Fibroblast of upper back skin (primary cell): ENCODE measurements around the gene RHEB.
"Not testable (repeated sequence)": the region's sequence is repeated elsewhere in the genome, so short reads cannot be mapped to it uniquely, and the experiment has no call there.

Experiments used
- DNase-seq: peaks from one replicate; pipeline ENCODE4 v3.0.0-alpha.2; 2013

RHEB gene, protein sequence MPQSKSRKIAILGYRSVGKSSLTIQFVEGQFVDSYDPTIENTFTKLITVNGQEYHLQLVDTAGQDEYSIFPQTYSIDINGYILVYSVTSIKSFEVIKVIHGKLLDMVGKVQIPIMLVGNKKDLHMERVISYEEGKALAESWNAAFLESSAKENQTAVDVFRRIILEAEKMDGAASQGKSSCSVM

DNA sequence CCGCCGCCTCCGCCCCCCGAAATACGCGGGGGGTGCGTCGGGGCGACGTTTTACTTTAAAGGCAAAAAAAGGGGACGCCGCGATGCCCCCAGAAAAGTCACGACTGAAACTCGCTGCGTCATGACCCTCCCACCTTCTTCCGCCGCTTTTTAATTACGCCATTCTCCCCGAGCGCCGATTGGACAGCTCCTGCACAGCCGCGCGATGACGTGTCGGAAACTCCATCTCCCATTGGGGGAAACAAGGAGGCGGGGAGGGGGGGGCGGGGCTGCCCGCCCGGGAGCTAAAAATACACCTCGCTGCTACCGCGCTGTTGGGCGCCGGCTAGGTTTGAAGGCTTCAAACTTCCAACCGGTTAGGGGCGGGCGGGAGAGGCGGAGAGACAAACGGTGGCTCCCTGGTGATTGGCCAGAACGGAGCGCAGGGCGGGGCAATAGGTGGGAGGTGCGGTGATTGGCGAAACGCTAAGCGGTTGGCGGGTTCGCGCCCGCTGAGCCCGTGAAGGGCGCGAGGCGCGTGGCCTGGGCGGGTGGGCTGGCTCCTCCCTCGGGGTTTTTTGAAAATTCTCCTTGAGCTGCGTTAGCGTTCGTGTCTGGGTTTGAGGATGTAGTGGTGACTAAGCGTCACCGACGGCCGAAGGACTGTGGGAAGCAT is at the start of gene RHEB:
RHEB (minus strand) TSS at position 131 of the 654 bp plus-strand sequence. CDS start 384 bp downstream, outside the sequence.
- peak; percentile 100 for DNase-seq

- DNase-seq, result peak; percentile 64
Observed at GRCh38 chr7:151566897-151567320, 47.2 kb upstream of the RHEB start.

DNA sequence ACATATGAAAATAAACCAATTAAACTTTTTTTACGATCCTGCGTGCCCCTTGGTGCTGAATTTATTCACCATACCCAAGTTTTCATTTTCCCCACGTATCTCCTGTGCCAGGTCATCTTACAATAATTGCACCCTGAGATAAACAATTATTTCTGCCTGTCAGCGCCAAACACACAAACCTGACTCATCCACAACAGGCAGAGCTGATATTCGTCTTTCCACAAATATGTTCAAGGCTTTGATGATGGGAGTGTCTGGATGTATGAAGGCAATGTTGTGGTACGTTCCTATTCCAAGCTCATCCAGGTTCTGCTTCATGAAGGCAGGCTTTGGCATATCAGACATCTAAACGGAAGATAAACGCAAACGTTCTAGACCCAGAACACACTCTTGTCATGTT is 45.8 kb upstream of the RHEB start:
- DNase-seq, result peak; percentile 48

DNA sequence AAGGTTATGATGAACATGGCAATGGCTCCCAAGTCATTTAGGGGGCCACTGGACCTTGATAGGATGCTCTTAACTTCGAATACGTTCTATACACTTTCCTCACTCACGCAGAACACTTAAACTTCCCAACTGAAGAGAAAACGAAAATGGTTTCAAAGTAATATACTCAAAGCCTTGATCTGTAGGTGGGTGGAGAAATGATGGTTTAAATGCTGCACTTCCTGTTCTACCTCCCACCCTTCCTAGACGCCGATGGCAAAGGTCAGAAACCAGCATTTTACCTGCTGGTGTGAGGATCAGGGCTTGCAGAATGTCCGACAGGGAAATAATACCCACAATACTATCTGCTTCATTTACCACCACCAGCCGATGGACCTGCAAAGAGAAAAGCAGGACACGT is 40.5 kb upstream of the RHEB start:
- no peak for DNase-seq

DNA sequence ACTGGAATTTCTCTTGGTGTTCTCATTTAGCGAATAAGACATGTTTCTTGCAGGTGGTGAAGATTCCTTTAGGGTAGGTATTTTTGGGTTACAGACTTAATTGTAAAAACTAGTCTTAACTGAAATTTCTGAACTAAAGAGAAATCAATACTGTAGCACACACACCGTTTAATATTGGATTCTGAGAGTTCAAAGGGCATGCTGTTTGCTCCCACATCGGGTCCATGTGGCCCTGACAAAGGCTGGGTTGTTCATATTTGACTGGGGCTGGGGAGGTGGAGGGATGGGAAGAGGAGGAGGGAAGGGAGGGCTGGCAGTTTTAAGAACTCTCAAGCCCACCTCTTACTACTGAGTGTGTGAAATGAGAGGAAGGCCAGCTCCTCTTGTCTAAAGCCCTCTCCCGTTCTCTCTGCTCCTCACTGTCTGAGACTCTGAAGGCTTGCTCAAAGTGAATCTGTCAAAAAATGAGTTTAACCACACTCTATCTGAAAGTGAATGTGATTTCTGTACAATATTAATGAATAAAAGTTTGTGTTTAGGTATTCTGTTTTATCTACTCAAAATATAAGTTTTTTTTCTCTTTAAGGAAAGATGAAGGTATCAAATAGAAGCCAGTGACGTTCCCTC is 40.0 kb upstream of the RHEB start:
- no peak for DNase-seq

DNA sequence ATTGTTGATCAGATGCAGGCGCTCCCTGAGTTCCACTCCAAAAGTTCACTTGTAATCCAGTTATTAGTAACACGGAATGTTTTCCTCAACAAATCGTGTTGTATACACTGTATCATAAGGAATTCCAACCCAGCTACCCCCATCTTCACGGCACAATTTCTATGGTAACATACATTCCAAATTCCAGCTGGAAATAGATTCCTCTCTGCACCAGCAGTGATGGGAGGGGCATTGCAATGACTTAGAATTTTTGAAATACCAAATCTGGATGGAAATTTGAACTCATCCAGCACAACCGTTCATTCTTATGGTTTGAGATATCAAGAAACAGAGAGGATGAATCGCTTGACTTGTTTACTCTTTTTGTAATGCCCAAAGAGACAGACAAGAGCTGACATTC is 38.9 kb upstream of the RHEB start:
- peak; percentile 90 for DNase-seq

DNA sequence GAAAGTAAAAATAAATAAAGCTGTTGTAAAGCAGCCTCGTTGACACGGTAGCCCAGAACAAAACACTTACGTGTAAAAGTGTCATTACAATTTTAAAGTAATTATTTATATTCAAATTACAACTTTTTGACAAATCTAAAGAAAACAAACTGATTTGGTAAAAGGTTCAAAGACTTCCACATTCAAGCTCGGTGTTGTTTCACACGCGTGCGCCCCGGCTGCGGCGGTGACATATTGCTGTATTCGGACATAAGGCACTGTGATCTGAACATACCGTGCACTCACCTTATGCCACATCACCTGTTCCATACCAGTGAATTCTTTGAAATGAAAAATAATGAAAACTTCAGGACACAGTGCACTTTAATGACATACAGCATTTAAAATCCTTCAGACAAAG is 36.9 kb upstream of the RHEB start:
- no peak for DNase-seq

DNA sequence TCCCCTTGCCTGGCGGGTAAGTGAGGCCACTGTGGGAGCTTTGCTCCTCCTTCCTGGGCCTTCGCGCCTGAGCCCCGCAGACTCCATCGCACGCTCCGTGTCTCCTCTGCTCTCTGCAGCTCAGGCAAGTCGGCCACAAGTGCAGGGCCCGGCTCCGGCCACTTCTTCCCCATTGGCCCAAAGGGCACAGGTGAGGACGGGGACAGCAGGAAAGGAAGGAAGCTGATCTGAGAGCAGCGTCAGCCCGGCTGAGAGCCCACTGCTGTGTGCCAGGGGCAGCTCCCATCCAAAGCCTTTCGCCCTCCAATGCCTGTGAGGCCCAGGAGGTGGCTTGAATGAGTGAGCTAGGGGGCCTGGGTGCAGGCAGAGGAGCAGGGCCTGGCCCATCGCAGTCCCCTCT is 33.7 kb upstream of the RHEB start:
- no peak for DNase-seq

GRCh38 chr7:151552352-151553028 is 32.8 kb upstream of the RHEB start:
- no peak for DNase-seq

DNA sequence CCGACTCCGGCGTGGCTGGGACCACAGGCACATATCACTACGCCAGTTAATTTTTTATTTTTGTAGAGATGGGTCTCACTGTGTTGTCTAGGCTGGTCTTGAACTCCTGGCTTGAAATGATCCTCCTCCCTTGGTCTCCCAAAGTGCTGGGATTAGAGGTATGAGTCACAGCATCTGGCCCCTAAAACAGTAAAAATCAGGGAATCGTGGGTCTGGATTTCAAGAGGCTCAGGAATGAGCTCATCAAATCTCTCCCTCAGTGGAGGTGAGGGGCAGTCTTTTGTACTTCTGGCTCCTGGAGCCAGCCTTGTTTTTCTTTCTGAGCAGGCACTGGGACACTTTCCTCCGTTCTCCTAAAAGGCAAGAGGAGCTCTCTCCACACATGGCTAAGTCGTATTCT is 32.1 kb upstream of the RHEB start:
- peak; percentile 37 for DNase-seq

DNA sequence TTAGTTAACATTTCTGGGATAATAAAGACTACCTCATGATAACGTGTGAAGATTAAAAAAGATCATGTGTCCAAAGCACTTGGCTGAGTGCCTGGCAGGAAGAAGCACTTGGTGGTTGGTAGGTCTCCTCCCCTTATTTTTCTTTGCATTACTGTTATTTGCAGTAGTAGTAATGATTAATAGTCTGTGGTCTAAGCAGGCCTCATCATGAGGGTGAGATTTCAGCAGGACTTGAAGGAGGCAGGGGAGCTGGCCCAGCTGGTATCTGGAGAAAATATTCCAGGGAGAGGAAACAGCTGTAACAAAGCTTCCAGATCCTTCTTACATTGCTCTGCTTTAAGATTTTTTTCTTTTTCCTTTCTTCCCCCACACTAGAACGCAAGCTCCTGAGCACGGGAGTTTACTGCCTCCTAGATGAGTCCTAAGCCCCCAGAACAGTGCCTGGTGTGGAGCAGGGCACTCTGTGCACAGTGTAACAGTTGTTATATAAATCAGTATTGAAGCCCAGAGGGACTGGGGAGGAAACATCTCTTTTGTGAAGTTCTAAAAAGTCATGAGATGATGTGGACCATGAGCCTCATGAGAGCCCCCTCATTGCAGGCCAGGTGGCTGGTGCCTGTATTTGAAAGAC is 31.1 kb upstream of the RHEB start:
- DNase-seq, result peak; percentile 88

DNA sequence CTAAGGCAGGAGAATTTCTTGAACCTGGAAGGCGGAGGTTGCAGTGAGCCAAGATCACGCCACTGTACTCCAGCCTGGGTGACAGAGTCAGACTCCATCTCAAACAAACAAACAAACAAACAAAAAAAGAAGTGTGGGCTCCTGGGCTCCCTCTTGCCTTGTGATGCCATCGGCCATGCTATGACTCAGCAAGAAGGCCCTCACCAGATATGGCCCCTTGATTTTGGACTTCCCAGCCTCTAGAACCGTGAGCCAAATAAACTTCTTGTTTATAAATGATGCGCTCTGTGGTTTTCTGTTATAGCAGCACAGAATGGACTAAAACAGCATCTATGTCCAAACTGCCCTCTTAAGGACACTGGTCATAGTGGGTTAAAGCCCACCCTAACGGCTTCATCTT is 29.9 kb upstream of the RHEB start:
- DNase-seq, result no peak

- no peak for DNase-seq
Observed at GRCh38 chr7:151549083-151549482, 29.4 kb upstream of the RHEB start.

- no peak for DNase-seq
Observed at GRCh38 chr7:151544183-151544582, 24.5 kb upstream of the RHEB start.

DNA sequence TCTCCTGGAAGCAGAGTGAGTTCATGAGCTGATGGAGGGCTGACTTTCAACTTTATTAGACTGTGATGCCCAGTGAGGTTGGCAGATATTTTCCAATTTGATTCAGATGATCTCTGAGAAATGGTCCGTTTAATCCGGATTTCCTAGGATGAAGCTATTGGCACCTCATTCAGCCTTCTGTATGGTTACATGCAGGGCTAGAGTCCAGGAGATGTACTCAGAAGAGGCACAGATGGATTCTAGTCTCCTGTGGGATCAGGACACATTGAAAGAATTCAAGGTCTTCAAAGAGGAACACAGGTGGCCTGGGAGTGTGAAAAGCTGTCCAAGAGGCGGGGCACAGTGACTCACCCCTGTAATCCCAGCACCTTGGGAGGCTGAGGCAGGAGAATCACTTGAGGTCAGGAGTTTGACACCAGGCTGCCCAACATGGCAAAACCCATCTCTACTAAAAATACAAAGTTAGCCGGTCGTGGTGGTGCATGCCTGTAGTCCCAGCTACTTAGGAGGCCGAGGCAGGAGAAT is 23.0 kb upstream of the RHEB start:
- no peak for DNase-seq

GRCh38 chr7:151541709-151542499 is 22.2 kb upstream of the RHEB start:
- no peak for DNase-seq

- no peak for DNase-seq
Observed at GRCh38 chr7:151540146-151540545, 20.5 kb upstream of the RHEB start.

DNA sequence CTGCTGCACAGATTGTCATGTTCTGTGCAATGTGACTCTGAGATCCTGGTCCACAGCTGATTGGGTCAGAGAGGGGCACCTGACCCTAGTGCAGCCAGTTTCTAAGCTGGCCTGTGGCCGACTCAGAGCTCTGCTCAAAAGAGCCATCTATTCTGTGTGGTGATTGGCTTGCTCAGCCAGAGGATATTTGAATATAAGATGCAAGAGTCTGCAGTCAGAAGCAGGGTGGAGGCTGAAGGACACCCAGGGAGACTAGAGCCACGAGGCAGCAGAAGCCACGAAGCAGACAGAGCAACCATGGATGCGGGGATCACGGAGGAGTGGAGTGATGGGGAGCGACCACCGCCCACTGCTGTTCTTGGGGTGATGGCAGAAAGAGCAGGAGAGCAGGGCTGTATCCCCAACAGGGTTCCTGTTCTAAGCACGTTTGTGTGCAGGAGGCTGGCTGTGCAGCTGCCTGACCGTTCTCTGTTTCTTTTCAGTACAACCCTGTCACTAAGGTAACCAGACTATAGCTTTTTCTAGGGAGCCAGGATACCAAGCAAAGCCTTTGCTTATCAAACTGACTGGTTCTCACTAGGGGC is 19.5 kb upstream of the RHEB start:
- DNase-seq, result no peak

- no peak for DNase-seq
Observed at GRCh38 chr7:151537818-151538561, 18.3 kb upstream of the RHEB start.

DNA sequence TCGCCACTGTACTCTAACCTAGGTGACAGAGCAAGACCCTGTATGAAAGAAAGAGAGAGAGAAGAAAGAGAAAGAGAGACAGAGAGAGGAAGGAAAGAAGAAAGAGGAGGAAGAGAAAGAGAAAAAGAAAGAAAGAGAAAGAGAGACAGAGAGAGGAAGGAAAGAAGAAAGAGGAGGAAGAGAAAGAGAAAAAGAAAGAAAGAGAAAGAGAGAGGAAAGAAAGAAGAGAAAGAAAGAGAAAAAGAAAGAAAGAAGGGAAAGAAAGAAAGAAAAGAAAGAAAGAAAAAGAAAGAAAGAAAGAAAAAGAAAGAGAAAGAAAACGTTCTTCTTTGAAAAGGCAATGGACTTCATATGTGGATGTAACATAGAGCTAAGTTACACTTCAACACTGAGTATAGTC is 16.5 kb upstream of the RHEB start:
- not testable (repeated sequence) for DNase-seq

- DNase-seq, result no peak
Observed at GRCh38 chr7:151529842-151530241, 10.1 kb upstream of the RHEB start.
